ENCODE measurements around the gene PLXNB2. TPM values are rescaled to one million over a fixed set of nuclear protein-coding genes. Genes with fewer than 3 reads are reported as not detected.

PLXNB2 gene
- total RNA-seq, 1 donor from 2014 or later: 346 TPM

- peak overlapping the region; percentile 99 for H3K27ac Mint-ChIP-seq (ENCODE audit: unreplicated experiment)
- peak overlapping the region; percentile 95 for H3K4me3 Mint-ChIP-seq (ENCODE audit: unreplicated experiment)
- H3K9me3 Mint-ChIP-seq (ENCODE audit: low read depth): no peaks in the 10 kb centered on the region
- H3K36me3 Mint-ChIP-seq (ENCODE audit: low read depth): no peaks in the 10 kb centered on the region
- DNase-seq (ENCODE audit: low spot score): no peak
- TF ChIP-seq CTCF (IDR thresholded peaks at IDR 0.05): no peak
- H3K27me3 Mint-ChIP-seq (ENCODE audit: low read depth): no peaks in the 10 kb centered on the region
- peaks cover 69% of the 10 kb centered on the region for H3K4me1 Mint-ChIP-seq (ENCODE audit: low read depth)
Observed at GRCh38 chr22:50305393-50305922, 2.0 kb downstream of the PLXNB2 start.

- Mint-ChIP-seq H3K4me1 (ENCODE audit: low read depth) (peaks cover 69% of the 10 kb centered on the region), H3K4me3 (ENCODE audit: unreplicated experiment) (peak overlapping the region; percentile 95), H3K27me3 (ENCODE audit: low read depth) (no peaks in the 10 kb centered on the region), H3K9me3 (ENCODE audit: low read depth) (no peaks in the 10 kb centered on the region), H3K36me3 (ENCODE audit: low read depth) (no peaks in the 10 kb centered on the region), H3K27ac (ENCODE audit: unreplicated experiment) (peak overlapping the region; percentile 99)
- TF ChIP-seq CTCF (IDR thresholded peaks at IDR 0.05): no peak
- no peak for DNase-seq (ENCODE audit: low spot score)
Observed at GRCh38 chr22:50304528-50305392, 2.7 kb downstream of the PLXNB2 start.

- Mint-ChIP-seq H3K4me1 (ENCODE audit: low read depth) (peaks cover 62% of the 10 kb centered on the region), H3K4me3 (ENCODE audit: unreplicated experiment) (peak overlapping the region; percentile 95), H3K27me3 (ENCODE audit: low read depth) (no peaks in the 10 kb centered on the region), H3K36me3 (ENCODE audit: low read depth) (no peaks in the 10 kb centered on the region), H3K27ac (ENCODE audit: unreplicated experiment) (peak overlapping the region; percentile 99), H3K9me3 (ENCODE audit: low read depth) (no peaks in the 10 kb centered on the region)
- no peak for DNase-seq (ENCODE audit: low spot score)
- peak; percentile 51 for TF ChIP-seq CTCF (IDR thresholded peaks at IDR 0.05)
Observed at GRCh38 chr22:50303848-50304527, 3.5 kb downstream of the PLXNB2 start.

GRCh38 chr22:50303515-50303847, 4.0 kb downstream of the PLXNB2 start:
- peaks cover 62% of the 10 kb centered on the region for H3K4me1 Mint-ChIP-seq (ENCODE audit: low read depth)
- peak overlapping the region; percentile 99 for H3K27ac Mint-ChIP-seq (ENCODE audit: unreplicated experiment)
- no peaks in the 10 kb centered on the region for H3K36me3 Mint-ChIP-seq (ENCODE audit: low read depth)
- H3K27me3 Mint-ChIP-seq (ENCODE audit: low read depth): no peaks in the 10 kb centered on the region
- no peak for TF ChIP-seq CTCF (IDR thresholded peaks at IDR 0.05)
- no peak for DNase-seq (ENCODE audit: low spot score)
- no peak overlapping the region for H3K4me3 Mint-ChIP-seq (ENCODE audit: unreplicated experiment)
- H3K9me3 Mint-ChIP-seq (ENCODE audit: low read depth): no peaks in the 10 kb centered on the region

- Mint-ChIP-seq H3K4me3 (ENCODE audit: unreplicated experiment) (peak overlapping the region; percentile 33), H3K9me3 (ENCODE audit: low read depth) (no peaks in the 10 kb centered on the region), H3K4me1 (ENCODE audit: low read depth) (peaks cover 68% of the 10 kb centered on the region), H3K27me3 (ENCODE audit: low read depth) (no peaks in the 10 kb centered on the region), H3K27ac (ENCODE audit: unreplicated experiment) (peak overlapping the region; percentile 99), H3K36me3 (ENCODE audit: low read depth) (no peaks in the 10 kb centered on the region)
- TF ChIP-seq CTCF (IDR thresholded peaks at IDR 0.05): no peak
- no peak for DNase-seq (ENCODE audit: low spot score)
Observed at GRCh38 chr22:50302564-50302963, 4.9 kb downstream of the PLXNB2 start.

Measured in chondrocyte (in vitro differentiated cells).